Measurements from ENCODE around the gene NPY4R2.
"Not testable (repeated sequence)": the region's sequence is repeated elsewhere in the genome, so short reads cannot be mapped to it uniquely, and the experiment has no call there.

NPY4R2 gene, protein sequence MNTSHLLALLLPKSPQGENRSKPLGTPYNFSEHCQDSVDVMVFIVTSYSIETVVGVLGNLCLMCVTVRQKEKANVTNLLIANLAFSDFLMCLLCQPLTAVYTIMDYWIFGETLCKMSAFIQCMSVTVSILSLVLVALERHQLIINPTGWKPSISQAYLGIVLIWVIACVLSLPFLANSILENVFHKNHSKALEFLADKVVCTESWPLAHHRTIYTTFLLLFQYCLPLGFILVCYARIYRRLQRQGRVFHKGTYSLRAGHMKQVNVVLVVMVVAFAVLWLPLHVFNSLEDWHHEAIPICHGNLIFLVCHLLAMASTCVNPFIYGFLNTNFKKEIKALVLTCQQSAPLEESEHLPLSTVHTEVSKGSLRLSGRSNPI

DNA sequence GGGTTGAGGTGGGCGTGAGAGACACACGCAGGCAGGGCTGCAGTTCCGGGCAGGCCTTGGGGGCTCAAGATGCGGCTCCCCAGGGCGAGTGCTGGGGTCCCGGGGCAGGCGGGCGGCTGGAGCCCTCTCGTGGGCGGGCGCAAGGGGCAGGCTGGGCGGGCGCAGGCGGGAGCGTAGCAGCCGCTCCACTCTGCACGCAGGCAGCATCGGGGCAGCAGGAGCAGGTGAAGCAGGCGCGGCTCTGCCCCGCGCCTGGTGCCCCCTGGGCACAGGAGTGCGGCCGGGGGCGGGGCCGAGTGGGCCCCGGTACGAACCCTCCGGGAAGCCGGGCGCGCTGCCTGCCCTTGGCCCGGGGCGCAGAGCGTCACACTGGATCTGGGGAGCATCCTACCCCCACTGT is at the start of gene NPY4R2:
NPY4R2 (plus strand) TSS at position 188 of the 400 bp plus-strand sequence. CDS start 3,326 bp downstream, outside the sequence.
- in situ Hi-C loops (cut with MboI; ENCODE audit: low sequenced_read_pairs), result not testable (repeated sequence)

- in situ Hi-C loops (cut with MboI; ENCODE audit: low sequenced_read_pairs), result not testable (repeated sequence)
These were observed 47.6 kb upstream of the NPY4R2 start for GRCh38 chr10:47870887-47871286.

DNA sequence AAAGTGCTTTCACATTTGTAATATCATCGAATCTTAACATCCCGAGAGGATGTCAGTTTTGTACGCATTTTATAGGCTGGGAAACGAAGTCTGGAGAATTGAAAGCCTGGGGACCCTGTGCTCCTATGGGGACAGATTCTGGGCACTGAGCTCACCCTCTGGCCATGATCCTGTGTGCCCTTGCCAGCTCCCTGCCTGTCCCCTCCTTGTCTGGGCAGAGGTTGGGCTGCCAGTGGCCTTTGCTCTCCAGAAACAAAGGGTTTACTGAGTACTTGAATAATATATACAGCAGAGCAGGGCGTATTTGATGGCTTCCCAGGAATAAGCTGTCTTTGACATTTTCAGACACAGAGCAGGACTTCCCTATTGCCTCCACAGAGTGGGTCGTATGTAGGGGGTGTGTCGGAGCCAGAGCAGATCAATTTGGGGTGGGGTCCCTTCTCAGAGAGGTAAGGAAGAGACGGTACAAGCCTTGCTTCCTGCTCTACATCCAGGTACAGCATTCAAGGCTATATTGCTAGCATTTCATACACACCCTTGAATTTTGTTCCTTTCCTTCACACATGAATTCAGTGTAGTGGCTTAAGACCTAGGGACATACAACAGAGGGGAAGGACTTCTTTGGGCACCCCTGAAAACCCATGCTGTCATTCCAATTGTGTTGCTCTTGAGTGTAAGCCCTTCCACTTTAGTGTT is 46.8 kb upstream of the NPY4R2 start:
- in situ Hi-C loops (cut with MboI; ENCODE audit: low sequenced_read_pairs), result not testable (repeated sequence)

DNA sequence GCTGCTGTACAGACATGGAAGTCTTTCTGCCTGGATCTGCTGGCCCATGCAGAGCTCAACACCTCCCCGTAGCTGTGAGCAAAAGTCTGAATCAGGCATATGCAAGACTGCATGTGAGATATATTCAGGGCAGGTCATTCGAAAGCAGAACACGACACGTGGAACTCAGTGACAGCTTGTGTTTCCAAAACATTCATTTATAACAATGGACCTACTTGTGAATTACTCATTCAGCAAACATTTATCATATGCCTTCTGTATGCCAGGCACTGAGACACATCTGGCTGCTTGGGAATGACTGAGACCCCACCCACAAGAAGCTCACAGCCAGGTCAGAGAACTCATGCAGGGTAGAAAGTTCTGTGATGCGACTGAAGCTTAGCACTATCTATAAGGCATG is 46.2 kb upstream of the NPY4R2 start:
- in situ Hi-C loops (cut with MboI; ENCODE audit: low sequenced_read_pairs), result not testable (repeated sequence)

GRCh38 chr10:47884239-47884638 is 34.2 kb upstream of the NPY4R2 start:
- in situ Hi-C loops (cut with MboI; ENCODE audit: low sequenced_read_pairs), result not testable (repeated sequence)

GRCh38 chr10:47884934-47885333 is 33.5 kb upstream of the NPY4R2 start:
- in situ Hi-C loops (cut with MboI; ENCODE audit: low sequenced_read_pairs), result not testable (repeated sequence)

- in situ Hi-C loops (cut with MboI; ENCODE audit: low sequenced_read_pairs), result not testable (repeated sequence)
These were observed 32.1 kb upstream of the NPY4R2 start for GRCh38 chr10:47886356-47886755.

GRCh38 chr10:47886827-47887226 is 31.6 kb upstream of the NPY4R2 start:
- in situ Hi-C loops (cut with MboI; ENCODE audit: low sequenced_read_pairs), result not testable (repeated sequence)

- in situ Hi-C loops (cut with MboI; ENCODE audit: low sequenced_read_pairs), result not testable (repeated sequence)
These were observed 27.7 kb upstream of the NPY4R2 start for GRCh38 chr10:47890737-47891136.

DNA sequence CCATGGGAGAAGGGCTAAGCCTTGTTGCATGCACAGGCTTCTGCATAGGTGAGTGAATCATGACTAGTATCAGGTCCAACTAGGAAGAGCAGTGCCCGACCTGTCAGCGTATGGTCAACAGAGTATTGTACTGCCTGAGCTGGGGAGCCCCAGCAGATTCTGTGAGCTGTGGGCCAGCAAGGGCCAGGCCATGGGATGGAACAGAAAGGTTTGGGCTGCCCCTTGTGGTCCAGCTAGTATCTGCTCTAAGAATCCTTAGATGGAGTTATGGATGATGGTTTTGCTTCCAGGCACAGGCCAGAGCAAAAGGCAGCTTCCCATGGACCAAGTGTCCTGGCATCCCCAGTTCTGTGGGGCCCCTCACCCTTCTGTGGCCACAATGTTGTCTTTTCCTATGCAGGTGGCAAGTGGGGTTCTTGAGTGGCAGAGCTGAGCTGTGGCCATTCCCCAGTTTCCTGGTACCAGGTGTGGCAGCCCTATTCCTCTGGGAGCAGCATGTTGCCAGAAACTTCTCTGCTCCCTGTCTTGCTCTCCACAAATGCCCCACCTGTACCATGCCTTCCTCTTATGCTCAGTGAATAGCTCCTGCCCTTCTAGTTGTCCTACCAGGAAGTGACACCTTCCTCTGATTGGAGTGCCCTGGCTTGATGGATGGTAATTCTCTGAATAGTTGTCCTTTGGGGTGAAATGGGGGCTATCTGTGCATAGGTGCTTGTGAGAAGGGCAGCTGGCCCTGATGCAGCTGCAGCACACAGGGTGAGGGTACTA is 25.8 kb upstream of the NPY4R2 start:
- in situ Hi-C loops (cut with MboI; ENCODE audit: low sequenced_read_pairs), result not testable (repeated sequence)

GRCh38 chr10:47894571-47894970 is 23.9 kb upstream of the NPY4R2 start:
- in situ Hi-C loops (cut with MboI; ENCODE audit: low sequenced_read_pairs), result not testable (repeated sequence)

DNA sequence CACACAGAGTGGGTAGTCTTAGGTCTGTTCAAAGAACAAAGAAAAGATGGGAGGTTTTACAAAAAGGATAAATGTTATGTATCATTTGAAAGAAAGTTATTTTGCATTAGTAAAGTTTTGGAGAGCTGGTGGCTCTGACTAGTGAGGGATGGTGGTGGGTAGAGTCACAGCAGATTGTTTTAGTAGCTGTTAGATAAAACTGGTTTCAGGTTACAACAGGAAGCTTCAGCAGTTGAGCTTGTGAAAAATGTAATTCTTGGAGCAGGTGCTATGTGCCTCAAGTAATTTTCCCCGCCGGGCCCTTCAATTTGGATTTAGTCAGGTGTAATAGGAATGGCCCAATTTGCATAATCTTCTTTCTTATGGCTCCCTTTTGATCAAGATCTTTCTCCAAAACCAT is 20.6 kb upstream of the NPY4R2 start:
- in situ Hi-C loops (cut with MboI; ENCODE audit: low sequenced_read_pairs), result not testable (repeated sequence)

- in situ Hi-C loops (cut with MboI; ENCODE audit: low sequenced_read_pairs), result not testable (repeated sequence)
These were observed 9.1 kb upstream of the NPY4R2 start for GRCh38 chr10:47909333-47909732.

GRCh38 chr10:47910486-47910885 is 8.0 kb upstream of the NPY4R2 start:
- in situ Hi-C loops (cut with MboI; ENCODE audit: low sequenced_read_pairs), result not testable (repeated sequence)

- in situ Hi-C loops (cut with MboI; ENCODE audit: low sequenced_read_pairs), result not testable (repeated sequence)
These were observed 4.4 kb upstream of the NPY4R2 start for GRCh38 chr10:47914052-47914451.

DNA sequence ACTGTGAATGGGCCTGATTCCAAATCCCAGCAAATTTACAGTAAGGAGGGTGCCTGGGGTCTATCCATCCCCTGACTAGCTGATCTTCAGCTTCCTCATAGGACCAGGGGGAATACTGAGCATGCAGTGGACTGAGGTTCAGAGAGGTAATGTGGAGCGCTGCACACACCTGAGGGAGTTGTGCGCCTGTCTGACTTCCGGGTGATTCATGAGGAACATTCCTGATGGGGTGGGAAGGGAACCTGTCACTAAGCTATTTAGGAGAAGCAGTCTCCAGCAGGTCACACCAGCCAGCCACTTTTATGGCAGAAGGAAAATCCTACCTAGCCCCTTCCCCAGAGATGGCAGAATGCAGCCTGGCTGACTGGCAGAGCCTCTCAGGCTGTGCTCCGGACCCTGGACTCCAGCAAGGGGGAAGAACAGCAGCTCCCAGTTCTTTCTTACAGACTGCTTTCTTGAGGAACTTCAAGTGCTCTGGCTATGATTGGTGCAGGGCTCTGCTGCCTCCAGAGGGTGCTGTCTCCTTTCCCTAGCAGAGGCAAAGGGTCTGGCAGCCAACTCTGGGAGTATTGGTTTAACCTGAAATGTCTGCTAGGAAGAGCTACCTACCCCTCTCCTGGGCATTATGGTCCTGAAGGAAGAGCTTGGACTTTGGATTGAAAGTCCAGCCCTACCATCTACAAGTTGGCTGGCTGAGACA is 2.5 kb upstream of the NPY4R2 start:
- in situ Hi-C loops (cut with MboI; ENCODE audit: low sequenced_read_pairs), result not testable (repeated sequence)

GRCh38 chr10:47920610-47921009 is 2.1 kb downstream of the NPY4R2 start:
- in situ Hi-C loops (cut with MboI; ENCODE audit: low sequenced_read_pairs), result not testable (repeated sequence)

GRCh38 chr10:47922503-47922902 is 4.0 kb downstream of the NPY4R2 start:
- in situ Hi-C loops (cut with MboI; ENCODE audit: low sequenced_read_pairs), result not testable (repeated sequence)

- in situ Hi-C loops (cut with MboI; ENCODE audit: low sequenced_read_pairs), result not testable (repeated sequence)
These were observed 6.2 kb downstream of the NPY4R2 start for GRCh38 chr10:47924628-47925027.

DNA sequence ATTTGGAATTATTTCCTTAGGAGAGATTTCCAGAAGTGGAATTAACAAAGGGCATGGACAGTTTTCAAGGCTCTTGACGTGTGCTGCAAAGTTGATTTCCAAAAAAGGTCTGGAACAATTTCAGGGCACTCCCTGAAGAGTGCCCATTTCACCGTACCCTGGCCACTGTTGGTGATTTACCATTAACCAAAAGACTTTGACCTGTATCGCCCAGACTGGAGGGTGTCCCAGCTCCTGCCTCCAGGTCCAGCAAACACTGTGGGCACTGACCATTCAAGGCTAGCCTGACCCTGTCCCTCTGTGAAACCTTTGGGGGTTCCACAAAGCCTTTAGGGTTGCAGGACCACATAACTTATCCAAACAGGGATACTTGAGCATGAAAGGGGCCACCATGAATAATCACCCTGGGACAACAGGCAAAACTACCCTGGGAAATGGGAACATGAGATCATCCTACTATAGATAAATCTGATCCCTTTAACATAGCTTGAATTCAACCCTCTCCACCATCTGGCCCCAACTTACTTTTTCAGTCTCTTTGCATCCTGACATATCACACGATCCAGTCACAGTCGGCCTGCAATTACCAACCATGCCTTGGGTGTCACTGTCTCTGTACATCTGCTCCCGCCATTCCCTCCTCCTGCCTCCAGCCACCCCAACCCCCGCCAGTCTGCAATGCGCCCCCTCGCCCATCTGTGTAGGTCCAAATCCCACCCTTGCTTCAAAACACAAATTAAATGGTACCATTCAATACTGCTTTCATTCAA is 8.9 kb downstream of the NPY4R2 start:
- in situ Hi-C loops (cut with MboI; ENCODE audit: low sequenced_read_pairs), result not testable (repeated sequence)
